HG03520 (cell line): Measurements from ENCODE around the gene DNAJB12.
"Not testable (repeated sequence)": the region's sequence is repeated elsewhere in the genome, so short reads cannot be mapped to it uniquely, and the experiment has no call there.

Source experiments
- ATAC-seq: cut with Tn5 transposase; IDR thresholded peaks from one replicate; pipeline ENCODE4 v1.9.1; 2021; ENCODE audit warnings: mild to moderate bottlenecking, moderate library complexity; ENCODE audit not compliant: unreplicated experiment

Gene DNAJB12

DNA sequence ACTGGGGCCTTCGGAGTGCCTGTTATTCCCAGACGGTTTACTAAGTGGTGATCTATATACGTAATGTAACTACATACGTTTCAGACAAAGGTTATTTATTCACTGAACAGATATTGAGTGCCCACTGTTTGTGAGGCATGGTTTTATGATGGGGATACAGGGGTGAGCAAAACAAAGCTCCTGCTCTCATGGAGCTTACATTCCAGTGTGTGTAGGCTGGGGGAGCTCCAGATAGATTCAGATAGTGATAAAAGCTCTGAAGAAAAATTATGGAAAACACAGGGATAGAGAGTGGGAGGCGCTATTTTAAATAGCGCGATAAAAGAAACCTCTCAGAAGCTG lies 466 bp upstream of the DNAJB12 start:
- ATAC-seq, result no peak

DNA sequence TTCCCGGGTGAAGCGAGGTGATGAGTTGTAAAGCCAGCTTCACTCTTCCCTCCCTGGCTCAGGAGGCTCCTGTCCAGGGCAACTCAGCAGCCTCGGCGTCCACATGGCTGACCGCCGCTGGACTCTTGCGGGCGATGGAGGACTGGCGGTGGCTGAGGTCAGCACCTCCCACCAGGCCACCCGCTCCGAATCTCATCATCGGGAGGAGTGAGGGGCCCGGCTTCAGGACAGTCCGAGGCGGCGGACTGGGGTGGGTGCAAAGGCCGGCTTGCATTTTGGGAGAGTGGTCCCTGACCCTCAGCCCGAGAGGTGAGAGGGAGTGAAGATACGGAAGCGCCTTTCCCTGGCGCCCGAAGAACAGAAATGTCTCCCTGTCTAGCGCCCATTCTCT lies 759 bp downstream of the DNAJB12 start:
- ATAC-seq, result no peak

DNA sequence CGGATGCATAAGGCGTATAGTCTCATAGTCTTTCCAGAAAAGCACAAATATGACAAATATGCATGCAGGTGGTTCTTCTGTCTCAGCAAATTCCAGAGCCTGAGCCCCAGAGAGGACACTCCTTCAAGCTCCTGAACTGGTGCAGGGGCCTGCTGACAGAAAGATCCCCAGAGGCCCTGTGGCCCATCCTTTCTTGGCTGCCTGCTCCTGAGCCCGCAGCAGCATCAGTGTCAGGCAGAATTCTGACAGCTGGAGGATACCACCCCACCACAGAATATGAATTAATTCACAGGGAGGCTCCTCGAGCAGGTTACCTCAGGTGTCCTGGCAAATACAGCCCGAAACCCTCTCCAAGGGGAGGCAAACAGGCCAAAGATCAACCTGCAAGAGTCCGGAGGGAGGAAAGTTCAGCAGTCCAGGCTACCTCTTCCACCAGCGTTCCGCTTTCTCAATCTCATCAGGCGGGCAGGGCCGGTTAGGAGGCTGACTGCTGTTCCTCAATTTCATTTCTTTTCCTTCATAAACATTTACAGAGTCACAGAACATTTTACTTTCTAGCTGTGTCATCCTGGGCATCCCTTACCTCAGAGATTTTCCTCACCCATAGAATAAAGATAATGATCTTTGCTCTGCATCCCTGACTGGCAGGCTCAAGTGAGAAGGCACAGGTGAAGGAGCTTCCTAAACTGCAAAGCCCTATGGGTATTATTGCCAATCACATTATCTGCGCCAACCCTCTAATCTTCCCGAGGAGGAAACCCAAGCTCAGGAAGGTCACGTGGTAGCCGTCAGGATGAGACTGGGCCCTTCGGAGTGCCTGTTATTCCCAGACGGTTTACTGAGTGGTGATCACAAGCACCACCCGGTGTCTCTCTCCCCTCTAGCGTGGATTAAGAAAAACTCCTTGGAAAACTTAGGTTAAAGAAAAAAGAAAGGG lies 1.4 kb downstream of the DNAJB12 start:
- ATAC-seq, result no peak

DNA sequence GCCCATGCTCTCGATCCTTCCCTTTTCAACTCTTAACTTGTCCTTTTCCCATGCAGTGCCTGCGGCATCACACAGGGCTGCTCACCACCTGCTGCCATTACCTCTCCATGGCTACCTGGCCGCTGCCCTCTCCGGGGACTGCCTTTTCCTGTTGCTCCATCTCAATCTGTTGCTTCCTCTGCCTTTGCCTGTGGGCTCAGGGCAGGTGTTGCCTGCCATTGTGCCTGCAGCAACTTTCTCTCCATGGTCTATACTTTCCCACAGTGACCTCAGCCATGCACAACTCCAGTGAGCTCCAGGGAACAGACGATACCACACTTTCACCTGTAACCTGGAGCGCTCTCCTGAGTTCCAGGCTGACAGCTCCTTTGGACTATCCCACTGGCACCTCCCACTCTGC lies 3.2 kb downstream of the DNAJB12 start:
- no peak for ATAC-seq

DNA sequence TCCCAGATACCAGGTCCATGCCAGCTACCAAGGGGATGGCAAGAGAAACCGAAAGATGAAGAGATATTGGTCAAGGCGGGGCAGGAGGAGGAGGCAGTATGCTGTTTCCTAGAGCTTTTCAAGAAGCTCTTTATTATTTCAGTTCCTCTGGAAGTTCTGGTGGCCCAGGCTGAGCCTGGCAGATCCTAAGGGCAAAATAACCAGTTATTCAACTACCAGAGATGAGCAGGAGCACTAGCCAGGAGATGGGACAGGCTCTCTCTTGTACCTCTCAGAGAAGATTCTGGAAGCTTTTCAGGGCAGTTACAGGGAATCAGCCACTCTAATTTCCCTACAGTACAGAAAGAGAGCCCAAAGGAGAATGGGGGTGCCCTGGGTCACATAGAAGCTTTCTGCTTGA lies 5.3 kb downstream of the DNAJB12 start:
- ATAC-seq, result no peak

DNA sequence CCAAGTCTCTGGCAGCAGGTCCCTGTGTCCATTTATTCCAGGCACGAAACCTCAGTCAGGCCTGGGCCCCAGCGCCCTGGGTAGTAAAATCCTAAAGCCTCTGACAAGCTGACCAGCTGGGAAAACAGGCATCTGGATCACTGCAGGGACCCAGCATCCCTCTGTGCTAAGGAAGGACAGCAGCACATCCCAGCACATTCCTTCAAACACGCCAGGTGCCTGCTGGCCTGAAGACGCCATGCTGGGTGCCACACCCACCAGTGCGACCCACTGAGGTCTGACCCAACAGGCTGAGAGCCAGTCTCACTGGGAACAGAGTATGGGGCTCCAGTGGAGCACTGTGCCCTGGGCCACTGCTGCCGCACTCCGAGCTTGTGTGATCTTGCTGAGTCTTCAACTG lies 6.4 kb downstream of the DNAJB12 start:
- ATAC-seq, result no peak

DNA sequence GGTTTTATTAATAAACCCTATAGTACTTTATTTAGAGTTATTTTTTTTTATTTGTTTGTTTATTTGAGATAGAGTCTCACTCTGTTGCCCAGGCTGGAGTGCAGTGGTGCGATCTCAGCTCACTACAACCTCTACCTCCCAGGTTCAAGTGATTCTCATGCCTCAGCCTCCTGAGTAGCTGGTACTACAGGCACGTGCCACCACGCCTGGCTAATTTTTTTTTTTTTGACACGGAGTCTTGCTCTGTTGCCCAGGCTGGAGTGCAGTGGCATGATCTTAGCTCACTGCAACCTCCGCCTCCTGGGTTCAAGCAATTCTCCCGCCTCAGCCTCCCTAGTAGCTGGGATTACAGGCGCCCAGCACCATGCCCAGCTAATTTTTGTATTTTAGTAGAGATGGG lies 8.6 kb downstream of the DNAJB12 start:
- ATAC-seq, result not testable (repeated sequence)

DNA sequence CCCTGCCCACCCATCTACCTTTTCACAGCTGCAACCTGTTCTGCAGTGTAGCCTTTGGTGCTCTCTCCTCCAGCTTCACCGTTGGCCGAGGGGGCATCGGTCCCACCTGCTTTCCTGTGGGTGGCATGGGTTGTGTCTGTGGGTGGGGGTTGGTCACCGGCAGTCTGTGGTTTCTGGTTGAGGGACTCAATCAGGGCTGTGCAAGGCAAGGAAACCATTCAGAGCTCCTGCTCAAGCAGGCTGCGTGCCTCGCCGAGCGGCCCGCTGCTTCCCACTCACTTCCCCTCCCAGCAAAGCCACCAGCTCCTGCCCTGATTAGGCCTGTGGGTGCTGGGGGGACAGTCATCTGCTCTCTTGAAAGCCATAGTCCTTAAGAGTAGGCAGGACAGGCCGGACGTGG lies 9.8 kb downstream of the DNAJB12 start:
- no peak for ATAC-seq

DNA sequence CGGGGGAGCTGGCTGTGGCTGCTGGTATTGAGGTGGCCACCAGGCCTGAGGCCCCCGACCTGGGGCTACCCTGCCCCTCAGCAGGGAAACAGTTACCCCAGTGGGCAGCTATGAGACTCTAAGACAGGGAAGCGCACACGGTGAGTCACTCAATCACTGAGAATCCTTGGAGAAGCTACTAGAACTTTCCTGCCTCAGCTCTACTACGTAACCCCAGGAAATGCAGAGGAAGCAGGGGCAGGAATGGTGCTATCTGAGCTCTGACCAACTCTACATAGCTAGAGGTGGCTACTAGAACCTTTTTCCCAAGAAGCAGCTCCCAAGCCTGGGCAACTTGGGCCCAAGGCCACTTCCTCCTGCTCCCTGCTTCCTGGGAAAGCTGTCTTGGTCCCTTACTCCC lies 11.8 kb downstream of the DNAJB12 start:
- ATAC-seq, result no peak

DNA sequence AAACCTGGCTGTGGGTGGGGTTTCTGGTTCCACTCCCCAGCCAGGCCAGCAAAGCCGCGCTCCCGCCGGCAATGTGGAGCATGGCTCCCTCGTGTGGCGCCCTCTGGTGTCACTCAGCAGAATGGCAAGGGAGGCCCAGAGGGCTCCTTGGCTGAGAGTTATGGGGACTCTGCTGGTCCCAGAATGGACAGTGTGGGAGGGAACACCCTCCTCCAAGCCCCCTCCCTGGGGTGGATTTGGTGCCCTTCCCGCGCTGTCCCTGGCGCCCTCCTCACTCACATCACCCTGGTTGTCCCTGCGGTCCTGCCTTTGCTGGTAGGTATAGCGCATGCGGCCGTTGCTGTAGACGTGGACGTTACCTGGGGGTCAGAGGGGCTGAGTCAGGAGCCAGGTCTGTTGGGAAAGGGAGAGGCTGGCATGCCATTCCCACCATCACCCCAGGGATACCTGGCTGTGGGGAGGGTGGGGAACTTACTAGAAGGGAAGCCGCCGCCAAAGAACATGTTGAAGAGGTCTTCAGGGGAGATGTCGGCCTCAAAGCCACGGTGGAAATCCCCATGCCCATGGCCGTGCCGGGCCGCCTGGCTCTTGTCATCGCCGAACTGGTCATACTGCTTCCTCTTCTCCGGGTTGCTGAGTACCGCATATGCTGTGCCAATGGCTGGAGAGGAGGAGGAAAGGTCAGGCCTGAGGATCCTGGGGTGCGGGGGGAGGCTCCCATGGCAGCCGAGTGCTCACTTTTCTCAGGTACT lies 14.0 kb downstream of the DNAJB12 start:
- no peak for ATAC-seq

DNA sequence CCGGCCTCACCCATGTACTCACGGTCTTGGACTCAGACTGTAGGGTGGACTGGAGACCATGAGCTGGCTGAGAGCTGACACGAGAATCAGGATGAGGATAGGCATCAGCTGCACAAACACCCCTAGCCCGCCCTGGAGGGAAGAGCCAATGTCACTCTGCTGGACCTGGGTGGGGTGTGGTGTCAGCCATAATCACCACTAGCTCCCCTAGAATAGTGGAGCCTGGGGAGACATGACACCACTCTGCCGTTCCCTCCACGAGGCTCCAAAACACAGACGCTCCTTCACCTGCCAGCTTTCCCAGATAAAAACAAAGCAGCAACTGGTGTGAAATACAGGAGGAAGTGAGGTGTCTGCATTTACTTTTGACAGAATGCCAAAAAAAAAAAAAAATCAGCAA lies 16.5 kb downstream of the DNAJB12 start:
- ATAC-seq, result no peak

DNA sequence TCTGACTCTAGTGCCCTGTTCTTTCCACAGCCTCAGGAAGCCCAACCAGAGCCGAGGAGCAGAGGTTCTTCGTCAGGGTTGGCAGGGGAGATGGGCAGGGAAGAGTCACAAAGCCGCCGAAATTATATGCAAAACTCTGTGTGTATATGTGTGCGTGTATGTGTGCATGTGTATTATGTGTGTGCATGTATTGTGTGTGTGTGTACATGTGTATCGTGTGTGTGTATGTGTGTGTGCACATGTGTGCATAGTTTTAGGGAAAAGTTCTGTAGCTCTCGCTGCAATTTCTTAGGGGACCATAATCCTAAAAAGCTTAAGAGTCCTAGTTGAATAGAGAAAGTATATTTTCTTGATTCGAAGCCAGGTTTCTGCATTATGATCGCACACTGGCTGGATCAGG lies 17.0 kb downstream of the DNAJB12 start:
- no peak for ATAC-seq

DNA sequence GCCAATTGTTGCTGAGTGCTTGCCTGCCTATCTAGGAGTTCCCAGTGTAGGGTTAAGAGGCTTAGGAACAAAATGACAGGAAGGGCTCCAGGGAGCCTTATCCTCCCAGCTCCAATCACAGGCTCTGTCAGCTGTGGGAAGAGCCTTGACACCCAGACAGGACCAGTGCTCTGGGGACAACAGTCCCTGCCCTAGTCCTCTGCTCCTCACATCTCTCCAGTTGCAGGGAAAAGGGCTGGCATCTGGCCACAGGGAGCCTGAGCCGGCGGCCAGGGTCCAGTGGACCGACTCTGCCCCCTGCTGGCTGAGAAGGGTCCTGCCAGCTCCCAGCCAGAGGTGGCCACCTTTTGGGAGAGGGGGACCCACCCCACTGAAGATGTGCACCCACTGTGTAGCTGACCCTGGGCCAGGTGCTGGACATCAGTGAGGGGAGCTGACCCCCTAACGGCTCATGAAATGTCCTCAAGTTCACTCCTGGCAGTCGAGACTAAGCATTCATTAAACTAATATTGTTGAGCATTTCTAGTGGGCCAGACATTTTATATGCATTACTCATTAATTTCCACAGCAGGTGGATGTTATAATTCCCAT lies 17.6 kb downstream of the DNAJB12 start:
- no peak for ATAC-seq

DNA sequence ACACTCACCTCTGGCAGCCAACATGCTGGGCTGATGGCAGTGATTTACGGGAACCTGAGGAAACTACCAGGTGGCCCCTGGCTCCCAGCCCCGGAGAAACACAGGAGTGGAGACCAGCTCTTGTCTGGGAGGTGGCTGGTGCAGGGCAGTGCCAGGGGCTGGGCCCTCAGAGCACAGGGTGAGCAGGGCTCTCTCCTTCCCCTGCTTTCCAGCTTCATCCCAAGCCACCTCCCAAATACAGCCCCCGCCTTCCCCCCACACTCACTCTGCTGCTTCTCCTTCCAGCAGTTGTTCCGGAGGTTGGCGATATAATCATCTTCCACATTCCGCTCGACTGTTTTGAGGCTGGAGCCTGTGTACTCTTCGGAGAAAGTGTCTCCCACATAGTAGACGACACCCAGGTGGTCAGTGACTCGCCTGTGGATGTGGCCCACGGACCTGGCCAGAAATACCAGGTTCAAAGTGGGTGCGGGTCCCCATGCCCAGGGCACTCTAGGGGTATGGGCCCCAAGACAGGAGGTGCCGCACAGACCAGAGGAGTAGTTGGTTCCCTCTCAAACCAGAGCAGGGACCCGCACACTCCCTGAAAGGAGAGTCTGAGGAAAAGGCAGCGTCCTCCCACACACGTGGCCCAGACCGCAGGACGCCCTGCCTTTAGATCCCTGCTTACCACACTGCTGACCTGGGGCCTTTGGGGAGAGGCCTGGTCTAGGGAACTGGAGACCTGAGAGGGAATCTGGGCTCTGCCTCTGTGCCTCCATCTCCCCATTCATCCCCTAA lies 18.3 kb downstream of the DNAJB12 start:
- ATAC-seq, result no peak

DNA sequence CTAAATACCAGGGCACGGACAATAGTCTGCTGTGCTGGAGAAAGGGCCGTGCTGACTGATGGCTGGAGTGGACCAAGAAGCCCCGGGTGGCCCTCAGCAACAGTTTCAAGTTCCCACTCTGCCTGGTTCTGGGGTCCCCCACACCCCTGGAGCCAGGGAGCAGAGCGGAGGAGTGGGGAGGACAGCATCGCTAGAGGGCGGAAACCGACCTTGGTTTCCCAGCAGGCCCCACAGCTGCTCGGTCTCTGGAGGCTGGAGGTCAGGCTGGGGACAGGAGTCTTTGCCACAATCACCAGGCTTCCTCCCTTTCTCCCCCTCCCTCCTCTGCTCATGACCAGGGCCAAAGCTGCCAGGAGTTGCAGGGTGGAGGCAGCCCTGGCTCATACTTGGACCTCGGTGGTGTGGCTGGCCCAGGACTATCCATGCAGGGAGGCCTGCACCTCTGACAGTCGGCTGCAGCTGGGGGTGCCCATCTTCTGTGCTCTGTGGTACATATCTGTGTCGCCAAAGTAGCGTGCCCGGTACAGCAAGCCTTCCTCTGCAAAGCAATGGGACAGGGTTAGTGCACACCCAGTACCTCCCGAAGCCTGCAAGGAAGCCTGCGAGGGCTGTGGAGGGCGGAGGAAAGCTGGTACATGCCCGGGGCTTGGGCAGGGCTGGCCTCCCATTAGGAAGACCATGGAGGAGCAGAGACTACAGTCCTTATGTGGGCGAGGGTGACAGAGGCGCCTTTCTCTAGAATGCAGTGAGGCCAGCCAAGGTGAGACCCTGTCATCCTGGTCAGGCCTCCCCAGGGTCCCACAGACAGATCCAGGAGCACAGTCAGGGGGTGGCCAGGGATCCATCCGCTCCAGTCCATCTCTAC lies 19.1 kb downstream of the DNAJB12 start:
- peak; percentile 24 for ATAC-seq

DNA sequence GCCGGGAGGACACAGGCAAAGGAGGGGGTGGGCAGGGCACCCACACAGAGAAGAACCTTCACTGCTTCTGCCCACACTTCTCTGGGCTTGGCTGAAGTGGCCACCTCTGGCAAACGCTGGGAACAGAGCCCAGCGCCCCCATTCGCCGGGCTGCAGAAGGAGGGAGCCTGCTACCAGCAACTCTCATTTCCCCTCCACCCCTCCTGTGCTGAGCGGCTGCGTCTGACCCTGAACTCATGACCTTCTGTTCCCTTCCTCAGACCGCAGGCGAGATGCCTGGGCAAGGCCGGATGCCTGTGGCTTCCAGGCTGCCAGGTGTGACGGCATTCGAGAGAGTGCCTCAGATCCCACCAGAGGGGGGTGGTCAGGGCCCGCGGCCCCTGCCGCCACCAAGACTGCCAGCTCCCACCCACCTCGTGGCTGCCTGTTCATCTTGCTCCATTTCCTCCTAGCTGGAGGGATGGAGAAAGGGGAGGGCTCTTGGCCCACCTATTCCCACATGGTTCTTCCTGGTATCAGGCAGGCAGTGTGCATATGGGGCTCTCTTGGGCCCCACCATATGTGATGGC lies 19.8 kb downstream of the DNAJB12 start:
- peak; percentile 49 for ATAC-seq

DNA sequence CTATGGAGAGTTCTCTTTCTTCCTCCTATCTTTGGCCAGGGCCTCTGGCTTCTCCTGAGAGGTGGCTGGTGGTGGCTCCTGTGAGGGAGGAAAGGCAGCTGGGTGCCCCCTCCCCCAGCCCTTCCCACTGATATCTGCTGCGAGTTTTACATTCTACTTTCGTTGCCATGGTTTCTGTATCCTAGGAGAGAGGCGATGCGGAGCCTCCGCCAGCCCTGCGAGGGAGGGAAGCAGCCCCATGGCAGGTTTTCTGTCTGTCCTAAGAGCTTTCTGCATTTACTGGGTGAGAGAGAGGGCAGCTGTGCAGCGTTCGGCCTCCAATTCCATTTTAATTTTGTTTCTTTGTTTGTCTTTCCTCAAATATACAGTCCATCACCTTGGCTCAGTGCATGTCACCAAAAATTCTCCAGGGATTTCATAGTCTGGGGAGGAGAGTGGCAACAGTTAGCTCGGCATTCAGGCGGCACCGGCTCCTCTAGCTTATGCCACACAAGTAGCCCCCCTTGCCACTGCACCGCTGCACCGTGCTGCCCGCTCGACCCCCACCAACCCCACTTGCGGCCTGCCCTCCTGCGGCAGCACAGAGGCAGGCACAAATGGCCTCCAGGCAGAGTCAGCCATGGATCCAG lies 20.4 kb downstream of the DNAJB12 start:
- ATAC-seq, result no peak

DNA sequence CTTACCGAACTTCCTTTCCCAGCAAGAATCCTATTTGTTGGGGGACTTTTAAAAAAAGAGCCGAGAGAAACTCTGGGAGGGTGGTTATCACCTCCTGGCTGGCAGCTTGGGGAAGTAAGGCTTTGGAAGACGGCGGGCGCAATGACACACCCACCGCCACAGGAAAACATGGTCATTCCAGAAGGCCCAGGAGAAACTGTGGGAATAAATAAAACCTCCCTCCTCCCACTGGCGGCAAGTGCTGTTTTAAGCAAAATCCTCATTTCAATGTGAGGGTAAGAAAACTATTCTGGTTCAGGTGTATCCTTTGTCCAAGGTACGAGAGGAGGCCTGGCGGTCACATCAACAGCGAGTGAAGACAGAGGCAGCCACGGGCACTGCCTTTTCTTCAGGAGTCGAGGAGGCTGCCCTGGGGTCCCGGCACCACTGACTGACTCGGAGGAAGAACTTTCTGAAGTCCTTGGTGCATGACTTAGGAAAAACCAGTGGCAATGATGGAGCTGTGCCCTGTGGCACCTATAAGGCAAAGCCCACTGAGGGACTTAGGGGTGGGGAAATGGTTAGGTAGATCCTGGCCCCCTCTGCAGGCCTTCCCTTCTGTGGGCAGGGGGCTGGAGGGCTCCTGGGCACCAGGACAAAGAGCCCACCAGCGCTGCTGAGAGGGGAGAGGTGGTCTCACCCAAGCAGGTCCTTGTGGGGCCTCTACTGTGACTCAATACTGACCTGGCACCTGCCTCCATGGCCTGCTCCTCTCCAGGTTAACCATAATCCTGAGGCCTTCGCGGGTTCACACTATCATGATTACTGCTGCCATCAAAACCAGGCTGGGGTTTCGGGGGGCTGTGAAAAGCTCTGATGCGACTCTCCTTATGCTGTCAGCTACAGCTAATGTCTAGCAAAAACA lies 21.4 kb downstream of the DNAJB12 start:
- no peak for ATAC-seq
